ENCODE measurements around the gene SORBS2. TPM values are rescaled to one million over a fixed set of nuclear protein-coding genes. Genes with fewer than 3 reads are reported as not detected.

Gene SORBS2
- total RNA-seq, 4 donors from 2014 or later, result 92.7 to 234 (median 122) TPM

DNA sequence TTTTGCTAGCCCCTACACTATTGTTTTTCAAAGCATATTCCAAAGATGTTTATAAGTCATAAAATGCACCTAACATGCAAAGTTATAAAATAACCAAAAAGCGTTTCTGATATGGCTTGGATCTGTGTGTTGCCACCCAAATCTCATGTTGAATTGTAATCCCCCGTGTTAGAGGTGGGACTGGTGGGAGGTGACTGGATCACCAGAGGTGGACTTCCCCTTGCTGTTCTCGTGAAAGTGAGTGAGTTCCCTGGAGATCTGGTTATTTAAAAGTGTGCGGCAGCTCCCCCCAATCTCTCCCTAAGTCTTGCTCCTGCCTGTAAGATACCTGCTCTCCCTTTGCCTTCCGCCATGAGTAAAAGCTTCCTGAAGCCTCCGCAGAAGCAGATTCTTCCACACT, 22.8 kb upstream of the SORBS2 start:
- Histone ChIP-seq H3K27ac (no peak overlapping the region), H3K4me3 (no peak overlapping the region), H3K27me3 (no peaks in the 10 kb centered on the region), H3K4me1 (peaks cover 13 to 29% (median 16%) of the 10 kb centered on the region in 4 donors), H3K9me3 (no peaks in the 10 kb centered on the region), H3K36me3 (no peaks in the 10 kb centered on the region)
- no peak for TF ChIP-seq POLR2A (IDR thresholded peaks at IDR 0.05)
- TF ChIP-seq EP300 (IDR thresholded peaks at IDR 0.05; ENCODE audit: low read depth), result no peak
- no peak for TF ChIP-seq POLR2AphosphoS5 (IDR thresholded peaks at IDR 0.05)
- TF ChIP-seq, protein P1, sequence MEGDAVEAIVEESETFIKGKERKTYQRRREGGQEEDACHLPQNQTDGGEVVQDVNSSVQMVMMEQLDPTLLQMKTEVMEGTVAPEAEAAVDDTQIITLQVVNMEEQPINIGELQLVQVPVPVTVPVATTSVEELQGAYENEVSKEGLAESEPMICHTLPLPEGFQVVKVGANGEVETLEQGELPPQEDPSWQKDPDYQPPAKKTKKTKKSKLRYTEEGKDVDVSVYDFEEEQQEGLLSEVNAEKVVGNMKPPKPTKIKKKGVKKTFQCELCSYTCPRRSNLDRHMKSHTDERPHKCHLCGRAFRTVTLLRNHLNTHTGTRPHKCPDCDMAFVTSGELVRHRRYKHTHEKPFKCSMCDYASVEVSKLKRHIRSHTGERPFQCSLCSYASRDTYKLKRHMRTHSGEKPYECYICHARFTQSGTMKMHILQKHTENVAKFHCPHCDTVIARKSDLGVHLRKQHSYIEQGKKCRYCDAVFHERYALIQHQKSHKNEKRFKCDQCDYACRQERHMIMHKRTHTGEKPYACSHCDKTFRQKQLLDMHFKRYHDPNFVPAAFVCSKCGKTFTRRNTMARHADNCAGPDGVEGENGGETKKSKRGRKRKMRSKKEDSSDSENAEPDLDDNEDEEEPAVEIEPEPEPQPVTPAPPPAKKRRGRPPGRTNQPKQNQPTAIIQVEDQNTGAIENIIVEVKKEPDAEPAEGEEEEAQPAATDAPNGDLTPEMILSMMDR (IDR thresholded peaks at IDR 0.05), result no peak
- no peak for DNase-seq
- intact Hi-C loops (cut with DNase I; ENCODE audit: low total_unique reads) (loop anchor here (5.0 kb wide), 1 partner anchor 778 kb away; no protein-coding TSS in a partner anchor), in situ Hi-C loops (cut with MboI; ENCODE audit: low pct_ligation_motif_present in 1 of 4, low pct_unique_long_range_greater_than_20kb in 1 of 4, low sequenced_read_pairs in 3 of 4) (no loop called here)
- 91% methylated on average over 5 to 6 of the region's 6 CpGs for WGBS, 2 donors (ENCODE audit: low coverage in 1 of 2)

DNA sequence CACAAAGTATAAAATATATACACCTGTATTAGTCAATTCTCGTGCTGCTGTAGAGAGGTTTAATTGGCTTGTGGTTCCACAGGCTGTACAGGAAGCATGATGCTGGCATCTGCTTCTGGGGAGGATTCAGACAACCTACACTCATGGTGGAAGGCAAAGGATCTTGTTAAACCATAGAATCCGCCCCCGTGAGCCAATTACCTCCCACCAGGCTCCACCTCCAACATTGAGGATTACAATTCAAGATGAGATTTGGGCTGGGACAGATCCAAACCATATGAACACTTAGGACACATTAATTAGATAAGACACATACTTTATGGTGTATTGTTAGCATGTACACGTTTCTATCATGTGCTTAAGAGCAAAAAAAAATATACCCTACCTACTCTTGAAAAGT, 22.1 kb upstream of the SORBS2 start:
- peaks cover 8 to 22% (median 13%) of the 10 kb centered on the region in 4 donors for H3K4me1 ChIP-seq
- no peaks in the 10 kb centered on the region for H3K9me3 ChIP-seq
- 79 to 83% methylated on average over 4 of the region's 4 CpGs for WGBS, 2 donors (ENCODE audit: low coverage in 1 of 2)
- TF ChIP-seq POLR2AphosphoS5 (IDR thresholded peaks at IDR 0.05) (no peak), EP300 (IDR thresholded peaks at IDR 0.05; ENCODE audit: low read depth) (no peak), POLR2A (IDR thresholded peaks at IDR 0.05) (no peak)
- TF ChIP-seq, protein P1 (IDR thresholded peaks at IDR 0.05), result no peak
- no peak for DNase-seq
- in situ Hi-C loops (cut with MboI; ENCODE audit: low pct_ligation_motif_present in 1 of 4, low pct_unique_long_range_greater_than_20kb in 1 of 4, low sequenced_read_pairs in 3 of 4), result no loop called here
- H3K27me3 ChIP-seq, result no peaks in the 10 kb centered on the region
- no peak overlapping the region for H3K4me3 ChIP-seq
- intact Hi-C loops (cut with DNase I; ENCODE audit: low total_unique reads), result no loop called here
- no peak overlapping the region for H3K27ac ChIP-seq
- no peaks in the 10 kb centered on the region for H3K36me3 ChIP-seq

DNA sequence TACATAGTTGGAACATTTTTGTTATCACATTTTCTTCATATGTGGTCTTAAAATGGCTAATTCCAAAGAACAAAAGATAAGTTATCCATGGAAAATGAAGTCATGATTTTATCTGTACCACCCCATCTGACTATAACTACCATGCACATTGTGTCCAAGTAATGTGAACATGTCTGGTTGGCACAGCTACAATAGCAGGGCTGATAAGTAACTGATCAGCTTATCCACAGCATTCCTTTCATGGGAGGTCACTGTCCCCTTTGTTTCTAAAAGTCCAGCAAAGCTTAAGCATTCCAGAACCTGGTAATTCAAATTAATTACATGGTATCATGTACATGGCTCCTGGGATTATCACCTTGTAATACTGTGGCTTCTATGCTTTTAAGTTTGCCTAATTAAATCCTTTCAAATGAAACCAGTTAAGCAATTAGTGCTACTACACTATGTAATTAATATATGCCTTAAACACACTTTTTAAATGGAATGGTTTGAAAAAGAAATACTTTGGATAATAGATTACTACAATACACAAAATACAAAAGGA, 21.1 kb upstream of the SORBS2 start:
- in situ Hi-C loops (cut with MboI; ENCODE audit: low pct_ligation_motif_present in 1 of 4, low pct_unique_long_range_greater_than_20kb in 1 of 4, low sequenced_read_pairs in 3 of 4) (no loop called here), intact Hi-C loops (cut with DNase I; ENCODE audit: low total_unique reads) (no loop called here)
- no peaks in the 10 kb centered on the region for H3K27me3 ChIP-seq
- no peak for DNase-seq
- H3K36me3 ChIP-seq, result no peaks in the 10 kb centered on the region
- no peaks in the 10 kb centered on the region for H3K9me3 ChIP-seq
- peaks cover 0 to 13% (median 4%) of the 10 kb centered on the region in 4 donors for H3K4me1 ChIP-seq
- no peak for TF ChIP-seq EP300 (IDR thresholded peaks at IDR 0.05; ENCODE audit: low read depth)
- H3K4me3 ChIP-seq, result no peak overlapping the region
- no peak overlapping the region for H3K27ac ChIP-seq

DNA sequence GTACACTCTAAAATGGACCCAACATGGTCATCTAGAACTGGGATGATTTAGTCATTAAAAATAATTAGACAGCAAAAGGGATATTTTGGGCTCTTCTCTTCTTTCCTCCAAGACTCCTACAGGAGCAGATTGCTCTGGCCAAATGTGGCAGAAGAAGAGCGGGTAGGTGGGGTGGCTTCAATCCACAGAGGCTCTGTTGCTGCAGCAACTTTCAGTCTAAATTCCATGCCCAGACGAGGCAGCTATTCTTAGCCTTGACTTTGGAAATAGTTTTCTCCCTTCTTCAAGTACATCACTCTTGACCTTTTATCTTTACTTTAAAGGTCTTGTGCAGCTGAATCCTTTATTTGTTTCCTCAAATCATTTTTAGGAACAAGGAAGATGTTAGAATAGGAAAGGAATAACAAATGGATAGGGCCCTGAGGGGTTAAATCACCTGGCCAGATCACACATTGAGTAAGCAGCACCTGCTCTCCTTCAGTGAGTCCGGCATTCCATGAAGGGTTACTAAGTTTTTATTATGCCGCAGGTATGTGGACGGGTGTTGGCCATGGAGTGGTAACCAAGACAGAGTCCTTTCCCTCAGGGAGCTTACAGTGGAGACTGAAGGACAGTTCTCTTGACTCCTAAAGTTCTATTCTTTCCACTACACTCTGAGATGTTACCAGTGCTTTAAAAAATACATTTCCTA, 19.3 kb upstream of the SORBS2 start:
- in situ Hi-C loops (cut with MboI; ENCODE audit: low pct_ligation_motif_present in 1 of 4, low pct_unique_long_range_greater_than_20kb in 1 of 4, low sequenced_read_pairs in 3 of 4), result no loop called here
- WGBS, 2 donors (ENCODE audit: low coverage in 1 of 2), result 55 to 62% methylated on average over 2 to 5 of the region's 5 CpGs
- Histone ChIP-seq H3K27ac (no peak overlapping the region), H3K9me3 (no peaks in the 10 kb centered on the region), H3K4me1 (peaks cover 0 to 5% (median 2%) of the 10 kb centered on the region in 4 donors), H3K36me3 (no peaks in the 10 kb centered on the region), H3K4me3 (no peak overlapping the region), H3K27me3 (no peaks in the 10 kb centered on the region)
- TF ChIP-seq POLR2AphosphoS5 (IDR thresholded peaks at IDR 0.05) (no peak), EP300 (IDR thresholded peaks at IDR 0.05; ENCODE audit: low read depth) (no peak), POLR2A (IDR thresholded peaks at IDR 0.05) (no peak)
- TF ChIP-seq, protein P1 (IDR thresholded peaks at IDR 0.05), result no peak
- intact Hi-C loops (cut with DNase I; ENCODE audit: low total_unique reads), result no loop called here
- no peak for DNase-seq

Data from transverse colon (tissue), 4 donors.